Sciatic nerve (tissue), 2 donors: ENCODE measurements around the gene B3GALT5. TPM values are rescaled to one million over a fixed set of nuclear protein-coding genes. Genes with fewer than 3 reads are reported as not detected.
"Not testable (repeated sequence)": the region's sequence is repeated elsewhere in the genome, so short reads cannot be mapped to it uniquely, and the experiment has no call there.

Source experiments
- ATAC-seq: fragments of 200-7000 bp; cut with Tn5 transposase; one replicate; pipeline ENCODE4 v1.9.1; 2020; ENCODE audit warnings: mild to moderate bottlenecking, moderate library complexity
- DNase-seq: peaks from one replicate; pipeline ENCODE4 v3.0.0-alpha.2; 2020; ENCODE audit warnings: low spot score
- intact Hi-C: fragments of 100-400 bp; cut with DNase I; formaldehyde crosslinking; loops from one replicate; pipeline ENCODE4 v1.14.2; 2022
- total RNA-seq: library from RNA; stranded (reverse); fragmentation: NEBNext Ultra II Directional; extraction: Animal tissue kit (Norgen Biotek cat#: 25700); gene quantifications from one replicate; pipeline ENCODE4 v1.2.1, GENCODE V29; 2021
- donor health status: DM: no; HTN: no; CAD: no.
- donor health status: DM: no; HTN: no; CAD: no.

Gene B3GALT5, protein sequence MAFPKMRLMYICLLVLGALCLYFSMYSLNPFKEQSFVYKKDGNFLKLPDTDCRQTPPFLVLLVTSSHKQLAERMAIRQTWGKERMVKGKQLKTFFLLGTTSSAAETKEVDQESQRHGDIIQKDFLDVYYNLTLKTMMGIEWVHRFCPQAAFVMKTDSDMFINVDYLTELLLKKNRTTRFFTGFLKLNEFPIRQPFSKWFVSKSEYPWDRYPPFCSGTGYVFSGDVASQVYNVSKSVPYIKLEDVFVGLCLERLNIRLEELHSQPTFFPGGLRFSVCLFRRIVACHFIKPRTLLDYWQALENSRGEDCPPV
- total RNA-seq, result not detected

DNA sequence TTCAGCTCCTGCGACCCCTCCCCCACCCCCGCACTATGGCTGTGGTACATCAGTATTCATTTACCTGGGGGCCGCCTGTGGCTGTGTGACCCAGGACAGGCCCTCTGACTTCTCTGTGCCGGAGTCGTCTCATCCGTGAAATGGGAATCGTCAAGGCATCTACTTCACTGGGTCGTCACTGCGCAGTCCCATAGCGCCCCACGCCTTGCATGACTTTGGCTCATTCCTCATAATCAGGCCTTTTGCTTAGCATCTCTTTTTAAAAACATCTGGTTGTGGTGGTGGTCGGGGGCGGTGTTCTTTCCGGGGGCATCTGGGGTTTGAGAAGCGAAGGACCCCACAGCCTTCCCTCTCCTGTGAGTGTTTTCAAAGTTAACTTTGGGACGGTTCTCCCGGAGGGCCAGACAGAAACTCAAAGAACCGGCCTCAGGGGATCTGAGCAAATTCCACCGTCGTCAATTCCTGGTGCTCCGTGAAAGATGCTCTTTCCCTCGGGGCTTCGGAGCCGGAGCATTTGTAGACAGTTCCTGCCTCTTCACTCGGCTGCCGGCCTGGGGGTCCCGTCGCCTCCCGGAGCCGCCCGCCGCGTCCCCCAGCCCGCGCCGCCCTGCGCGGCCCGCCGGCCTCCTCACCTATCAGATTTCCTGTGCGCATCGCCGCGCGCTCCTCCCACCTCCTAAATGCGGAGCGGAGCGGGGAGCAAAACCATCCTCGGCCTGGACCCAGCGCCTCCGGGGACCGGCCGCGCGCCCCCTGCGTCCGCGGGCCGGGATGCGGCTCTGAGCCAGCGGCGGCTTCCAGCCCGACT lies at the start of gene B3GALT5:
TSS of gene B3GALT5 (plus strand) at position 708 of the 808 bp plus-strand sequence. CDS start 47,620 bp downstream, outside the sequence.
- ATAC-seq (no peak), DNase-seq (no peak)
- intact Hi-C loops, result no loop called here

DNA sequence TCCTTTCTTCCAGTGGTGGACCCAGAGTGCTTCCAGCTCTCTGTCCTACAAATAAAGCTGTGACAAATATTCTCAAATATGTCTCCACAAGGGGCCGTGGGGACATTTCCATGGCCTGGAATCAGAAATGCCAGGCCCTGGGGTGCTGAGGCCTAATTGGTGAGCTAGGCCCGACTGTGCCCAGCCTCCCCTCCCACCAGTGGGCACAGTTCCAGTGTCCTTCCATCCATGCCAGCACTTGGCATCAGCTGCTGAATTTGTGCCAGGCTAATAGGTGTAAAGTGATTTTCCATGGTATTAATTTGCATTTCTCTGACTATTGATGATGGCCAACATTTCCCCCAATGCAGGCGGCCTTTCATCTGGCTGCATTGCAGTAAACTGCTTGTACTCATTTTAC lies 48.5 kb upstream of the B3GALT5 start:
- ATAC-seq (no peak), DNase-seq (no peak)
- intact Hi-C loops, result loop anchor here (5.0 kb wide), 1 partner anchor 363 kb away; no protein-coding TSS in a partner anchor

DNA sequence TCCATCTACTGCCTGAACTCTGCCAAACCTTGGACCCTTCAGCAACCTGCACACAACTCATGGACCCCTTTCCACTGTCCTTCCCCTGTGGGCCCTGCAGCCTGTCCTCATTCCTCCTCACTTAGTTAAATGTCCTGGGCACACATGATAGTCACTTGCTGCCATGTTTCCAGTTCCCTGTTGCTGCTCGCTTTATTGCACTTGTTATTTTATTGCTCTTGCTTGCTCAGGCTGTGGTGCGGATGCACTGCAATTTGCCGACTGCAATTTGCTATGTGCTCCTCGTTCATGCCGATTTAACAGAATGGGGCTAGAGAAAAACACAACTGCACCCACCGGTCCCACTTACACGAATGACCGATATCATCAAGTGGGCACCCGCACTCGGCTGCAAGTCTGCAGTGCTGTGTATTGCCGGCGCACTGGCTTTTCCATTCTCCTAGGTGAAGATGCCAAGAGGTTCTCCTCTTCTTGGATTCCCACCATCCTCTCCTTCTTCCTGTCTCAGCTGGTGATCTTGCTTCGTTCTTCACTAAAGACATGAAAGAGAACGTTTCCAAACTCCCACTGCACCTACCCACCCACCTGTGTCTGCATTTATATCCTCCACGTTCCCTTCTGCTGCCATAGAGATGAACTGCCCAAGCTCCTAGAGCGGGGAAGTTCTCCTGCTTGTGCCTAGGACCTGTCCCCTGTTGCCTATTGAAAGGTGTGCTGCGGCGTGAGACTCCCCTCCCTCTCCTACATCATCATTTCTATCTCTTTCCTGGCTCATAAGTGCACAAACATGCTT lies 45.4 kb upstream of the B3GALT5 start:
- intact Hi-C loops, result no loop called here
- DNase-seq (no peak), ATAC-seq (no peak)

DNA sequence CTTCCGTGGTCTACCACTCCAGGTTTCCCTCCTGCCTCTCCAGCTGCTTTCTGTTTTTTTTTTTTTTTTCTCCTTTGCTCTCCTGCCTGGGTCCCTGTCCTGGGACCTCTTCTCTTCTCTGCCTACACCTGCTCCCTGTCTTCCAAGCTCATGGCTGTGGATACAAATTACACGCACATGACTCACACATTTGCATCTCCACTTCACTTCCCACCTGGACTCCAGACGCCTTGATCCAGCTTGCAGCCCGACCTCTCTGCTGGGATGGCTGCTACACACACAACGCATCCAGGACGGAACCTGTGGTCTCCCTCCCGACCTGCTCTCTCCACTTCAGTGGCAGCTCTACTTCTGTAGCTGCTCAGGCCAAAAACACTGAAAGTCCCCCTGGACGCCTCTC lies 44.4 kb upstream of the B3GALT5 start:
- DNase-seq, result no peak
- intact Hi-C loops, result no loop called here
- no peak for ATAC-seq

DNA sequence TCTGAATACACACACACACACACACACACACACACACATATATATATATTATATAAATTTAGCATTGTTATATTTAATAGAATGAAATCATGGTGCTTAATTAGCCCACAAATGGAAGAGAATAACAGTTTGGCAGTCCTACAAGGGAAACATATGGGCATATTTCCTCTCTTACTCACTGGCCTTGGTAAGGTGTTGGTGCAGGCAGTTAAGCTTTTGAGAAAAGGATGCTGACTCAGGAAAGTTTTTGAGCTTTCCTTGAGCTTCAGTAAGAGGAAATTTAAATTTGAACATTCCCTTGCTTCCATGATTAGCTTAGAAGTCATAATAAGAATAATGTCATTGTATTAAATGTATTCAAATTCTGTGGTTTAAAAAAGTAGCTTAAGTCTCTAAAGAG lies 37.0 kb upstream of the B3GALT5 start:
- DNase-seq, result no peak
- intact Hi-C loops, result loop anchor here (10.0 kb wide), 1 partner anchor 1021 kb away; no protein-coding TSS in a partner anchor
- ATAC-seq, result no peak

DNA sequence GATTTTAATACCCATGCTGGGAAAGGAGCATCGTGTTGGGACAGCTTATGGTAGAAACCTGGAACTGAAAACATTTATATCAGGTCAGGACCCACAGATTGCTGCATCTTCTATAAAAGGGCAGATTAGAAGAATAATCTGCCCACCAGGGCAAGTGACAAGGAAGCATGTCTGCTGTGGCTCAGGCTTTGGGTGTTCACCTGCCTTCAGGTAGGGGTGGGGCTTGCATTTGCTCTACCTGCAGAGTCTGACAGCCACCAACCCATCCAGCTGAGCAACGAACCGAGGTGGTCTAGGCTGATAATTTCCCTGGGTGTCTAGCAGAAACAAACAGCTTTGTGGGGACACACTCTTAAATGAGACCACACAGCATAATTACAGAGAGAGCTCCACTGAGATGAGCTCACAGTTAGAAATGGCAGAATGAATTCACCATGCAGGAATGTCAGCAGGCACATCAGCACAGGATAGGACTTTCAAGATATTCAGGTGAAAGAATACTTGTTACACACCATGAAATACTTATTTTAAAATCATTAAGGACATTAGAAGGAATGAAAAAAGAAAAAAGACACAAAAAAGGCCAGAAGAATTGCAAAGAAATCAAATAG lies 36.1 kb upstream of the B3GALT5 start:
- DNase-seq (no peak), ATAC-seq (no peak)
- intact Hi-C loops, result loop anchor here (10.0 kb wide), 1 partner anchor 1022 kb away; no protein-coding TSS in a partner anchor

DNA sequence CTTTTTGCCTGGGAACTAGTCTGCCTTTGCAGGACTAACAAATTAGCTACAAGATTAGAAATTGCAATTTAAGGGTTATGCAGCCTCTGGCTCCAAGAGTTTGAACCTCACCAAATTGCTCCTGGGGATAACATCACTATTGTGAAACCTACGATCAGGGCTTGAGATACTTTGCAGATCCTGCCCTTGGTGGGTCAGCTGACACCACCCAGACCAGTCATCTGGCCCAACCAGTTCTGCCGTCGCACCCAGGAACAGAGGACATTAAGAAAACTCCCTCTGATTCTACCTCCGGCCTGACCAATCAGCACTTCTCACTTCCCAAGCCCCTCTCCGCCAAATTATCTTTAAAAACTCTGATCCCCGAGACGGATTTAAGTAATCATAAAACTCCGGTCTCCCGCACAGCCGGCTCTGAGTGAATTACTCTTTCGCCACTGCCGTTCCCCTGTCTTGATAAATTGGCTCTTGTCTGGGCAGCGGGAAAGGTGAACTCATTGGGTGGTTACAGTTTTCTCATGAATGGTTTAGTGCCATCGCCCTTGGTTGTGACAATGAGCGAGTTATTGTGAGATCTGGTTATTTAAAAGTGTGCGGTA lies 32.9 kb upstream of the B3GALT5 start:
- DNase-seq (no peak), ATAC-seq (peak; percentile 36)
- intact Hi-C loops, result loop anchor here (10.0 kb wide), 1 partner anchor 1025 kb away; no protein-coding TSS in a partner anchor

DNA sequence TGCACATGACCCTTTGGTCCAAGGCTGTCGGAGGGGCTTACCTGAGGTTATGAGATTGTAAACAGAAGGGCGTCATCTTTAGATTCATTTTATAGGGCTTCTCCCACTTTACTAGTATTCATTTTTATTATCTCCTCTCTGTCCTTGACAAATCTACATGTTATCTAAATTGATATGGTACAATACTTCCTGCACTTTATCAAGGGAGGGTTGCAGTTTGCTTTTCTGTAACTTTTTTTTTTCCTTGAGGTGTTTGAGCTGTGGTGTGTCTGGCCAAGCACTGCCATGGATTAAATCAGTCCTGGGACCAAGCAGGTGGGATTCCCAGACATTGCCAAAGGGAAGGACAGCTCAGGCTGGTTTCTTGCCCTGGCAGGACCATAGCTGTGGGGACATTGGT lies 32.0 kb upstream of the B3GALT5 start:
- DNase-seq (no peak), ATAC-seq (no peak)
- intact Hi-C loops, result no loop called here

DNA sequence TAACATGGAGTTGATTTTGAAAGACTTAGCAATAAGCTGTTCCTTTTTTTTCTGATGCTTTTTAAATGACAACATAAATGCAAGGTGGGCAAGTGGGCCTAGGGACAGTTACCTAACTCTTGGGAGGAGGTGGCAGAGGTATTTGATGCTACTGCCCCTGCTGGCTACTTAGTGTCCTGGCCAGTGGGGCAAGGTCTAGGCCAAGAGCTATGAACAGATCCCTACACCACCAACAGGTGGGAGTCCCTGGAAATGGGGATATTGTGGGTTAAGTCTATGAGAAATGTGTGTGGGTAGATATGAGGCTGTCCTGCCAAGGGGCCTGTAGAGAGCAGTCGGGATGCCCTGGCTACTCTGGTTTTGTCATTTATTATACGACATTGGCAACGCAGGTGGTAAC lies 31.3 kb upstream of the B3GALT5 start:
- DNase-seq, result no peak
- no peak for ATAC-seq
- intact Hi-C loops, result no loop called here

DNA sequence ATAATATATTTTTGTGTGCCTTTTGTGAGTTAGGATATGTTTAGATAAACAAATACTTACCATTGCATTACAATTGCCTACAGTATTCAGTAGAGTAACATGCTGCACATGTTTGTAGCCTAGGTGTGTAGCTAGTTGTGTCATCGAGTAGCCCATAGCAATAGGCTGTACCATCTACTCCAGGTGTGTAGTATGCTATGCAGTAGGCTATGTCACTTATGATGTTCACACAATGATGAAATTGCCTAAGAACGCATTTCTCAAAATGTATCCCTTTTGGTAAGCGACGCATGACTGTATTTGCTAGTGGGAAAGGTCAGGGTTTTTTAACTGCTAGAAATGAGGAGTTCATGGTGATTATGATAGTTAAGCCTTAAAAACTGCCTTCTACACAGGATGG lies 30.0 kb upstream of the B3GALT5 start:
- DNase-seq, result no peak
- intact Hi-C loops, result no loop called here
- no peak for ATAC-seq

DNA sequence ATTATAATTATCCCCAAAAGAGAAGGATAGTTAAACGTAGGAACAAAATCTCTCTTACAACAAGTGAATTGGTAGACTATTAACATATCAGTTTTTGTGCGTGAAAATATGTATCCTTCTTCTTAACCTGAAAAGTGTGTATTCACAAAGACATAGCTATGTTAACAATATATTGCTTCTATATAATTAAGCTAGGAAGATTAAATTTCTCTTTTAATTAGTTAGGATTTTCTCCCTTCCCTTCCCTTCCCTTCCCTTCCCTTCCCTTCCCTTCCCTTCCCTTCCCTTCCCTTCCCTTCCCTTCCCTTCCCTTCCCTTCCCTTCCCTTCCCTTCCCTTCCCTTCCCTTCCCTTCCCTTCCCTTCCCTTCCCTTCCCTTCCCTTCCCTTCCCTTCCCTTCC lies 29.2 kb upstream of the B3GALT5 start:
- ATAC-seq, intact Hi-C loops, DNase-seq: not testable (repeated sequence)

DNA sequence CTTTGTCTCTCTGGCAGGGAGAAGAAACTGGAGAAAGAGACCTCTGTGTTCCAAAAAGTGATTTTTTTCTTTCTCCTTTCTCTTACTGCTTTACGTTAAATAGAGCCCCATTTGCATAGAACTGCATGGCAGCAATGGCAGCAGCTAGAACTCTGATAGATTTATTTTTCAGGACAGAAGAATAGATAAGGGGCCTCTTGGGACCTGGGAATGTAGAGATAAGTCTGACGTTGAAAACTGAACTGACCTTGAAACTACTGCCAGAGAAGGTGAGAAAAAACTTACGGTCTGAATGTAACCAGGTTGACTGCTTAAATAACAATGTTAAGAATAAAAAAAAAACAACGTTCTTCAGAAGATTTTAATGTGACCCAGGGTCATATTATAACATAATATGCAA lies 25.4 kb upstream of the B3GALT5 start:
- no peak for ATAC-seq
- intact Hi-C loops, result no loop called here
- DNase-seq, result no peak

DNA sequence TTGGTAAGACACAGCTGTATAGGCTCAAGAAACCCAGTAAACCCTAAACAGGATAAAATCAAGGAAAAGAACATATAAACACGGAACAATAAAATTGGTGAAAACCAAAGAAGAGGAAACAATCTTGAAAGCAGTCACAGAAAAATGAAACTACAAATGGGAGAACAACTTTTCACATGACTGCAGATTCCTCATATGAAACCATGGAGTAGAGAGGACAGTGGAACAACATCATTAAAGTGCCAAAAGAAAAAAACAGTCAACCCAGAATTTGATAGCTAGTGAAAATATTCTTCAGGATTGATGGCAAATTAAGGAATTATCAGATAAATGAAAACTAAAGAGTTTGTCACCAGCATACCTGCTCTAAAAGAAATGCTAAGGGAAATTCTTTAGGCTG lies 23.9 kb upstream of the B3GALT5 start:
- intact Hi-C loops, result no loop called here
- DNase-seq (no peak), ATAC-seq (no peak)

DNA sequence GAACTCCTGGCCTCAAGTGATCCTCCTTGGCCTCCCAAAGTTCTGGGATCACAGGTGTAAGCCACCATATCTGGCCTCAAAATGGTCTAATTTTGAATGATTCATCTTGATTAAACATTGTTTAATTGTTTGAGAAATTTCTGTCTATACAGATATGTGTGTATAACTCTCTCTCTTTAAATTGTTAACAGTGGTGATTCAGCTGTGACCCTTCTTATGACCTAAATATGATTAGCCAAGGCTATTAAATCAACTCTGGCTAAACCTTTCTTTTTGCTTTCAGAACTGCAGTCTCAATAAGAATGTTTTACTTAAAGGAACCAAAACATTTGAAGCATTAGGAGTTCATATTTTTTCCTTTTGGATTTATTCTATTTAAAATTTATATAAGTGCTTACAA lies 19.2 kb upstream of the B3GALT5 start:
- DNase-seq, result no peak

DNA sequence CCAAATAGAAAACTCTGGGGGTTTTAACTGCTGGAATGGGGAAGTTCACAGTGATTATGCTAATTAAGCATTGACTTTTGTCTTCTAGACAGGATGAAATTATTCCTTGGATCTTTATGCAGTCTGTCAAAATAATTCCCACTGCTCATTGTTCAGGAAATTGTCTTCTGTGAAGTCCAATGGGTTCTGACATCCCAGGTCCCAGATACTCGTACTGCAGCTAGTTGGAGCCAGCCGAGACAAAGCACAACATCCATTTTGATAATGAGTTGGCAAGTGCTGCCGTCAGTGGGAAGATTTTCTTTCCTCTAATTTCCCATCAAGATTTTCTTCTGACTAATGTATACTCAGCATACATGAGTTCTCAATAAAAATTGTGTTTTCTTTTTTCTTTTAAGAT lies 17.3 kb upstream of the B3GALT5 start:
- intact Hi-C loops, result no loop called here
- ATAC-seq (no peak), DNase-seq (no peak)

More for the DNA sequence above, 19.2 kb upstream of the B3GALT5 start:
- ATAC-seq, result no peak
- intact Hi-C loops, result no loop called here

DNA sequence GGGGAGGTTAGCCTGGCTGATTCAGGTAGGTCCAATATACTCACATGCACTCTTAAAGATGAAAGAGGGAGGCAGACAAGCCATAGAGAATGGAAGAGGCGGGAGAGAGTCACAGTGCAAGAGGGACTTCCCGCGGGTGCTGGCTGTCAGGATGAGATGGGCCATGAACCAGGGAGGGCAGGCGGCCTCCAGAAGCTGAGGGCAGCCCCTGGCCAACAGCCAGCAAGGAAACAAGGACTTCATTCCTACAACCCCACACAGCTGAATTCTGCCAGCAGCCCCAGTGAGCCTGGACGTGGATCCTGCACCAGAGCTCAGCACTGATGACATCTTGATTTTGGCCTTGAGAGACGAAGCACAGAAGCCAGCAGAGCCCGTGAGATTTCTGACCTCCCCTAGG lies 15.1 kb upstream of the B3GALT5 start:
- no peak for ATAC-seq
- intact Hi-C loops, result no loop called here

DNA sequence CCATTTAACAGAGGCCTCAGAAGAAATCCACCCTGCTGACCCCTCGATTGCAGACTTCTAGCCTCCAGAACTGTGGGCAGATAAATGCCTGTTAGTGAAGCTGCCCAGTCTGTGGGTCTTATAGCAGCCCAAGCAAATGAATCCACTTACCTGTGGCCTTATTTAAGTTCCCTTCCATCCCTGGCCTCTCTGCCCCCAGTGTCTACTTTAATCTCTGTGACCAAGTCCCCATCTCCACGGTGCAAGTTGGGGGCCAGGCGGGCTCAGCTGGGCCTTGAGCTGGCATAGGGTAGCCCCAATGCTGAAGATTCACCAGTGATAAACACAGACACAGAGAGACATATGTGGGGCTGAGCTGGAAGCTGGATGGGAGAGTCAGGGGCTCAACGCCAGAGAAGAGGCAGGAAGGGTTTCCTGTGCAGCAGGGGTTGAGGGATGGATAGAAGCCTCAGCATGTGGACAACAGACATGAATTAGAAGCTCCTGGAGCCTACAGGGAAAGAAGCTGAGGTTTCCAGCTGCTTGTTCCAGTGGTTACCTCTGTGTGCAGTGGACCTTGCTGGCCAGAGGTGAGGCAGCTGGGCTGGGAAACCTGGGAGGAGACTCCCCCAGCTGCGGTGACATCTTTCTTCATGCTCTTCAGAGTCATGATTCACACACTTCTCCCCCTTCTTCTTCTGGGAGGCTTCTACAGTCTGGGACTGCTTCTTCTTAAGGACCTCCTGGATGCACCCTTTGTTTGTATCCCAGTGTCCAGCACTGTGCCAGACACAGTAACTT lies 13.4 kb upstream of the B3GALT5 start:
- ATAC-seq (no peak), DNase-seq (no peak)
- intact Hi-C loops, result no loop called here

More for the DNA sequence above, 15.1 kb upstream of the B3GALT5 start:
- DNase-seq, result no peak
